CD8-positive, alpha-beta memory T cell (primary cell): Measurements from ENCODE around the gene CD99L2. TPM values are rescaled to one million over a fixed set of nuclear protein-coding genes. Genes with fewer than 3 reads are reported as not detected.

Experiments
- CTCF ChIA-PET: fragments of 350-600 bp; sonication (Branson Sonifier 250); formaldehyde crosslinking; loops from one replicate; lab custom pipeline; 2021; ENCODE audit warnings: antibody characterized with exemption; lab: Charles Lee
- POLR2A ChIA-PET: fragments of 350-600 bp; sonication (Branson Sonifier 250); formaldehyde crosslinking; loops from one replicate; lab custom pipeline; 2021; ENCODE audit warnings: antibody characterized with exemption; lab: Charles Lee
- DNase-seq, 5 donors: peaks; one replicate each; pipeline versions ENCODE4 v3.0.0 to v3.0.0-alpha.2; 2020 to 2022; ENCODE audit warnings: mixed read lengths in 1 of 5
- H3K27ac ChIP-seq: one replicate; pipeline ENCODE4 v1.7.0; 2013; ENCODE audit warnings: low read depth, mild to moderate bottlenecking, low read length, moderate library complexity
- H3K27me3 ChIP-seq: 2 replicates; pipeline ENCODE4 v1.7.0; 2013; ENCODE audit warnings: low read length, mild to moderate bottlenecking; ENCODE audit not compliant: insufficient read depth, poor library complexity, severe bottlenecking
- H3K36me3 ChIP-seq: 2 replicates; pipeline ENCODE4 v1.7.0; 2013; ENCODE audit warnings: mild to moderate bottlenecking, low read length, moderate library complexity; ENCODE audit not compliant: insufficient read depth
- H3K4me1 ChIP-seq: 2 replicates; pipeline ENCODE4 v1.7.0; 2013; ENCODE audit warnings: mild to moderate bottlenecking, low read length, moderate library complexity; ENCODE audit not compliant: insufficient read depth
- H3K4me3 ChIP-seq: 2 replicates; pipeline ENCODE4 v1.7.0; 2013; ENCODE audit warnings: mild to moderate bottlenecking, low read length
- H3K9me3 ChIP-seq: 2 replicates; pipeline ENCODE4 v1.7.0; 2013; ENCODE audit warnings: mild to moderate bottlenecking, low read length
- H3K27ac Mint-ChIP-seq, 8 donors: one replicate each; pipeline ENCODE4 v1.8.0; 2020 to 2021; ENCODE audit warnings: mixed read lengths in 8 of 8, mild to moderate bottlenecking in 6 of 8, inconsistent platforms in 3 of 8, moderate library complexity in 3 of 8
- H3K27me3 Mint-ChIP-seq, 2 donors: one replicate each; pipeline ENCODE4 v1.8.0; 2020 to 2021; ENCODE audit warnings: mixed read lengths in 2 of 2, mild to moderate bottlenecking in 1 of 2, moderate library complexity in 1 of 2
- H3K36me3 Mint-ChIP-seq, 3 donors: one replicate each; pipeline ENCODE4 v1.8.0; 2020 to 2021; ENCODE audit warnings: mixed read lengths in 3 of 3, inconsistent platforms in 1 of 3, mild to moderate bottlenecking in 1 of 3
- H3K4me1 Mint-ChIP-seq, 3 donors: one replicate each; pipeline ENCODE4 v1.8.0; 2020 to 2021; ENCODE audit warnings: mixed read lengths in 3 of 3, inconsistent platforms in 1 of 3, mild to moderate bottlenecking in 1 of 3
- H3K4me3 Mint-ChIP-seq, 7 donors: one replicate each; pipeline ENCODE4 v1.8.0; 2020 to 2021; ENCODE audit warnings: mixed read lengths in 7 of 7, mild to moderate bottlenecking in 6 of 7, moderate library complexity in 4 of 7, inconsistent platforms in 2 of 7
- H3K9me3 Mint-ChIP-seq, 5 donors: one replicate each; pipeline ENCODE4 v1.8.0; 2020 to 2022; ENCODE audit warnings: mixed read lengths in 5 of 5, mild to moderate bottlenecking in 3 of 5, moderate library complexity in 2 of 5, inconsistent platforms in 1 of 5
- polyA plus RNA-seq: library from polyadenylated mRNA; unstranded; fragments of 300-500 nt; fragmentation: Illumina TruSeq; gene quantifications from one replicate; pipeline ENCODE4 v1.2.3, GENCODE V29; 2021
- total RNA-seq, 2 experiments: library from RNA; stranded (reverse); gene quantifications; one replicate each; pipeline ENCODE4 v1.2.3, GENCODE V29; 2021

Gene CD99L2
- total and polyA plus RNA-seq, 3 experiments from 2014 or later = 13.7 to 15.9 (median 14.7) TPM

GRCh38 chrX:150857453-150857852 is 41.0 kb downstream of the CD99L2 start:
- Mint-ChIP-seq H3K4me3 (no peak overlapping the region), H3K4me1 (peaks cover 0 to 7% (median 2%) of the 10 kb centered on the region in 3 donors)
- POLR2A ChIA-PET = no interaction called here

GRCh38 chrX:150856785-150857184 is 41.7 kb downstream of the CD99L2 start:
- Mint-ChIP-seq H3K27me3 (peaks cover 0 to 3% of the 10 kb centered on the region in 2 donors), H3K4me3 (no peak overlapping the region)

More at GRCh38 chrX:150857453-150857852, 41.0 kb downstream of the CD99L2 start:
- Histone ChIP-seq H3K9me3 (no peaks in the 10 kb centered on the region), H3K4me3 (no peak overlapping the region), H3K27me3 (no peaks in the 10 kb centered on the region), H3K36me3 (no peaks in the 10 kb centered on the region), H3K27ac (no peak overlapping the region), H3K4me1 (no peaks in the 10 kb centered on the region)
- Mint-ChIP-seq H3K27ac (no peak overlapping the region), H3K9me3 (peaks cover 12 to 28% (median 18%) of the 10 kb centered on the region in 5 donors), H3K36me3 (peaks cover 1 to 35% (median 21%) of the 10 kb centered on the region in 3 donors), H3K27me3 (peaks cover 0 to 1% of the 10 kb centered on the region in 2 donors)
- CTCF ChIA-PET = no interaction called here
- no peak for DNase-seq

GRCh38 chrX:150856101-150856500 is 42.4 kb downstream of the CD99L2 start:
- no peak overlapping the region for H3K4me3 Mint-ChIP-seq
- peak overlapping the region in 1 of 8 donors; percentile 67 for H3K27ac Mint-ChIP-seq
- H3K36me3 Mint-ChIP-seq = peaks cover 1 to 35% (median 21%) of the 10 kb centered on the region in 3 donors
- no peaks in the 10 kb centered on the region for H3K9me3 ChIP-seq
- H3K4me1 ChIP-seq = no peaks in the 10 kb centered on the region
- no peak overlapping the region for H3K27ac ChIP-seq
- H3K27me3 ChIP-seq = no peaks in the 10 kb centered on the region
- H3K4me1 Mint-ChIP-seq = peaks cover 0 to 7% (median 4%) of the 10 kb centered on the region in 3 donors
- ChIA-PET CTCF (no interaction called here), POLR2A (no interaction called here)
- no peak for DNase-seq
- peaks cover 0 to 3% of the 10 kb centered on the region in 2 donors for H3K27me3 Mint-ChIP-seq
- H3K36me3 ChIP-seq = no peaks in the 10 kb centered on the region
- peaks cover 12 to 28% (median 18%) of the 10 kb centered on the region in 5 donors for H3K9me3 Mint-ChIP-seq
- no peak overlapping the region for H3K4me3 ChIP-seq

More at GRCh38 chrX:150856785-150857184, 41.7 kb downstream of the CD99L2 start:
- Mint-ChIP-seq H3K36me3 (peaks cover 1 to 35% (median 21%) of the 10 kb centered on the region in 3 donors), H3K9me3 (peaks cover 12 to 28% (median 18%) of the 10 kb centered on the region in 5 donors), H3K27ac (no peak overlapping the region), H3K4me1 (peaks cover 0 to 7% (median 2%) of the 10 kb centered on the region in 3 donors)
- CTCF ChIA-PET = no interaction called here
- Histone ChIP-seq H3K4me3 (no peak overlapping the region), H3K9me3 (no peaks in the 10 kb centered on the region), H3K27ac (no peak overlapping the region), H3K27me3 (no peaks in the 10 kb centered on the region), H3K36me3 (no peaks in the 10 kb centered on the region), H3K4me1 (no peaks in the 10 kb centered on the region)
- no peak for DNase-seq
- POLR2A ChIA-PET = no interaction called here

DNA sequence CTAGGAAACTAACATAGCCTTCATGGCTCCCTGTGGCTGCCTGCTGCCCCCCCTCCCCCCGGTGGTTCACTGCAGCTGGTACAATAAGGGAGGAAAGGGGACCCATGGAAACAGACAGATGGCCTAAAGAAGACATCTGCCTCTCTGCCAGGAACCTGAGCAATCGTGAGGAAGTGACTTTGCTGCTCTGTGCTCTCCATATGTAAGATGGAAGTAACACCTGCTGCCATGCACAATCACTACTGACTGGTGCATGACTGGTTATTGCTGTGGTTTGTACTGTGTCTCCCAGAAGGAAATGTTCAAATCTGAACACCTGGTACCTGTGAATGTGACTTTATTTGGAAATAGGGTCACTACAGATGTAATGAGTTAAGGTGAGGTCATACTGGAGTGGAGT is 43.6 kb downstream of the CD99L2 start:
- ChIA-PET CTCF (no interaction called here), POLR2A (no interaction called here)
- Histone ChIP-seq H3K27ac (no peak overlapping the region), H3K4me1 (no peaks in the 10 kb centered on the region), H3K4me3 (no peak overlapping the region), H3K27me3 (no peaks in the 10 kb centered on the region), H3K36me3 (no peaks in the 10 kb centered on the region), H3K9me3 (no peaks in the 10 kb centered on the region)
- Mint-ChIP-seq H3K36me3 (peaks cover 0 to 35% (median 21%) of the 10 kb centered on the region in 3 donors), H3K9me3 (peaks cover 12 to 28% (median 18%) of the 10 kb centered on the region in 5 donors), H3K27ac (no peak overlapping the region), H3K27me3 (peaks cover 0 to 3% of the 10 kb centered on the region in 2 donors), H3K4me3 (no peak overlapping the region), H3K4me1 (peaks cover 0 to 10% (median 4%) of the 10 kb centered on the region in 3 donors)
- no peak for DNase-seq

GRCh38 chrX:150849996-150850720 is 48.3 kb downstream of the CD99L2 start:
- Mint-ChIP-seq H3K4me3 (no peak overlapping the region), H3K4me1 (peaks cover 0 to 15% (median 5%) of the 10 kb centered on the region in 3 donors), H3K36me3 (peaks cover 0 to 6% (median 6%) of the 10 kb centered on the region in 3 donors), H3K27me3 (peaks cover 0 to 1% of the 10 kb centered on the region in 2 donors), H3K27ac (no peak overlapping the region), H3K9me3 (peaks cover 0 to 3% (median 0%) of the 10 kb centered on the region in 5 donors)
- H3K4me1 ChIP-seq = no peaks in the 10 kb centered on the region
- DNase-seq = no peak
- no peak overlapping the region for H3K4me3 ChIP-seq
- H3K27me3 ChIP-seq = no peaks in the 10 kb centered on the region
- ChIA-PET POLR2A (no interaction called here), CTCF (no interaction called here)
- H3K27ac ChIP-seq = no peak overlapping the region
- H3K36me3 ChIP-seq = no peaks in the 10 kb centered on the region
- H3K9me3 ChIP-seq = no peaks in the 10 kb centered on the region

DNA sequence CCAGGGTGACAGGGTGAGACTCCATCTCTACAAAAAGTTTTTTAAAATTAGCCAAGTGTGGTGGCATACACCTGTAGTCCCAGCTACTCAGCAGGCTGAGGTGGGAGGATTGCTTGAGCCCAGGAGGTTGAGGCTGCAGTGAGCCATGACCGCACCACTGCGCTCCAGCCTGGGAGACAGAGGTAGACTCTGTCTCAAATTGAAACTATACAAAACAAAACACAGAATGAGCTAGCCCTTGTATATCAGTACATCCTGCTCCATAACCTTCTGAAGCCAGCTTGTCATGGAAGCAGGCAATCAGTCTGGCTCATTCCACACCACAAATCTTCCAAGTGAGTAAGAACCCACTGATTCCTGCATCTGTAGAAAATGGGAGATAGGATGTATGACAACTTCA is 49.0 kb downstream of the CD99L2 start:
- Histone ChIP-seq H3K27me3 (no peaks in the 10 kb centered on the region), H3K27ac (no peak overlapping the region), H3K4me1 (no peaks in the 10 kb centered on the region), H3K4me3 (no peak overlapping the region), H3K36me3 (no peaks in the 10 kb centered on the region), H3K9me3 (no peaks in the 10 kb centered on the region)
- ChIA-PET POLR2A (no interaction called here), CTCF (no interaction called here)
- no peak overlapping the region for H3K4me3 Mint-ChIP-seq
- H3K9me3 Mint-ChIP-seq = peaks cover 0 to 2% (median 0%) of the 10 kb centered on the region in 5 donors
- DNase-seq = no peak
- peaks cover 0 to 4% (median 3%) of the 10 kb centered on the region in 3 donors for H3K36me3 Mint-ChIP-seq
- H3K27ac Mint-ChIP-seq = peak overlapping the region in 1 of 8 donors; percentile 36
- H3K4me1 Mint-ChIP-seq = peaks cover 0 to 14% (median 5%) of the 10 kb centered on the region in 3 donors
- peaks cover 0 to 1% of the 10 kb centered on the region in 2 donors for H3K27me3 Mint-ChIP-seq

- no peak overlapping the region for H3K27ac ChIP-seq
- H3K4me1 ChIP-seq = no peaks in the 10 kb centered on the region
- H3K27ac Mint-ChIP-seq = peak overlapping the region in 1 of 8 donors; percentile 87
- no peaks in the 10 kb centered on the region for H3K27me3 ChIP-seq
- H3K9me3 Mint-ChIP-seq = no peaks in the 10 kb centered on the region
- no peak overlapping the region for H3K4me3 Mint-ChIP-seq
- H3K4me1 Mint-ChIP-seq = peaks cover 0 to 12% (median 5%) of the 10 kb centered on the region in 3 donors
- CTCF ChIA-PET = no interaction called here
- H3K9me3 ChIP-seq = no peaks in the 10 kb centered on the region
- POLR2A ChIA-PET = no interaction called here
- DNase-seq = no peak
- H3K27me3 Mint-ChIP-seq = peaks cover 0 to 1% of the 10 kb centered on the region in 2 donors
- H3K36me3 Mint-ChIP-seq = peaks cover 0 to 4% (median 0%) of the 10 kb centered on the region in 3 donors
- no peak overlapping the region for H3K4me3 ChIP-seq
- no peaks in the 10 kb centered on the region for H3K36me3 ChIP-seq
Measured at GRCh38 chrX:150848914-150849365, 49.5 kb downstream of the CD99L2 start.

DNA sequence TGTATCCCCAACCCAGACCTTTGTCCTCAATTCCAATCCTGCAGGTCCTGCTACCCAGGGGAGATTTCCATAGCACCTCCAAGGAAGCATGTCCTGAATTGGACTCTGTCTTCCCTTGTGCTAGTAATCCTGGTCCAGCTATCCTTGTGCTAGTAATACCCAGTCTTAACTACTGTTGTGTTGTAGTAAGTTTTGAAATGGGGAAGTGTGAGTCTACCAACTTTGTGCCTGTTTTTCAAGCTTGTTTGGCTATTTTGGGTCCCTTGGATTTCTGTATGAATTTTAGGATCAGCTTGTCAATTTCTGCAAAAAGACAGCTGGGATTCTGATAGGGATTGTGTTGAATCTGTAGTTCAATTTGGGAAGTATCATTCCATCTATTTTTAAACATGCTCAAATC is 51.4 kb downstream of the CD99L2 start:
- Histone ChIP-seq H3K4me1 (no peaks in the 10 kb centered on the region), H3K4me3 (no peak overlapping the region), H3K27me3 (no peaks in the 10 kb centered on the region), H3K27ac (no peak overlapping the region), H3K36me3 (no peaks in the 10 kb centered on the region), H3K9me3 (no peaks in the 10 kb centered on the region)
- ChIA-PET CTCF (no interaction called here), POLR2A (no interaction called here)
- H3K9me3 Mint-ChIP-seq = no peaks in the 10 kb centered on the region
- DNase-seq = no peak
- no peak overlapping the region for H3K4me3 Mint-ChIP-seq
- H3K27ac Mint-ChIP-seq = no peak overlapping the region
- no peaks in the 10 kb centered on the region for H3K27me3 Mint-ChIP-seq
- H3K36me3 Mint-ChIP-seq = no peaks in the 10 kb centered on the region
- peaks cover 0 to 12% (median 5%) of the 10 kb centered on the region in 3 donors for H3K4me1 Mint-ChIP-seq
